ENCODE data around the gene BAZ2B.
A peak's percentile ranks its signal among the peaks of the same experiment; 100 is the strongest.
"Not testable (repeated sequence)": the region's sequence is repeated elsewhere in the genome, so short reads cannot be mapped to it uniquely, and the experiment has no call there.

BAZ2B gene

DNA sequence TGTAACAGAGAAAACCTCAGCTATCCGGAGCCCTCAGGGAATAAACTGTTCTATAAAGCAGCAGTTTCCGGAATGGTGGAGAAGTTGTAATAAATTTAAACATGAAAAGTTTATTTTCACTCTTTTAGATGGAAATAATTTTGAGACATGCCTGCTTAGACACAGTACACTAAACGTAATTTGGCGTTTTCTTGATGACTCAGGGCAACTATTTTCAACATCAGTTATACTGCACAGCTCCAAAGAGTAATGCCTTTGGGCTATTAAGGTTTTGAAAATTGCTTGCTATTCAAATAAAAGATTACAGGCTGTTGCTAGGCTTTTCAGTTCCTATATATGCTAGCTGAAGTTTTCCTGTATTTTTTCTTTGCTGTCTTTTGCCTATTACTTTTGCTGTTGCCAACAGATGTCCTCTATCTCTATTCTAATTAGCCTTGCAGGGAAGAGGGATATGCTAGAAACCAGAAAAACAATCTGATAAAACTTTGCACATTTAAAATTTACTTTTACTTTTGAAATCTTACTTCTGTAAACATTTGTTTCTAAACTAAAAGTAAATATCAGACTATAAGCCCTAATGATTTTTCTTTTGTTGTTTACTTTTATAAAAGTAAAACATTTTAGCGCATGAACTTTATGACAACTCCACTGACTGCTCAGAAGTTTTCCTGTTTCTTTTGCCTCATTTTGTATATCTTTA lies 216.5 kb downstream of the BAZ2B start:
- DNase-seq = peak; percentile 28 to 72

DNA sequence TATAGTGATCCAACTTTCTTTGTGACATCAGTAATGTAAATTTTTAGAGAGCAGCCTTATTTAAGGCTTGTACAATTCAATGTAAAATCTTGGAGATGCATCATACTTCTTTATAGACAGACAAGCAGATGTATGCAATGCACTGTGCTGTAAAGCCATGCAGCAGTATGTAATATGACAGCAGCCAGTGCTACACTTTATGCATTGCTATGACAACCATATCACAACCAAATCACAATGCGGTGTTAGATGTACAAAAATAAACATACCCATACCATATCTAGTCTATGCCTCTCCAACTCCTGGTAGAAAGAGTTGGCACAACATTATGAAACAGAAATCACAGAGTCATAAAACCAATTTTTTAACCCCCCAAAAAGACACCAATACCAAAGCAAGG lies 219.5 kb downstream of the BAZ2B start:
- DNase-seq = peak; percentile 18 to 54

DNA sequence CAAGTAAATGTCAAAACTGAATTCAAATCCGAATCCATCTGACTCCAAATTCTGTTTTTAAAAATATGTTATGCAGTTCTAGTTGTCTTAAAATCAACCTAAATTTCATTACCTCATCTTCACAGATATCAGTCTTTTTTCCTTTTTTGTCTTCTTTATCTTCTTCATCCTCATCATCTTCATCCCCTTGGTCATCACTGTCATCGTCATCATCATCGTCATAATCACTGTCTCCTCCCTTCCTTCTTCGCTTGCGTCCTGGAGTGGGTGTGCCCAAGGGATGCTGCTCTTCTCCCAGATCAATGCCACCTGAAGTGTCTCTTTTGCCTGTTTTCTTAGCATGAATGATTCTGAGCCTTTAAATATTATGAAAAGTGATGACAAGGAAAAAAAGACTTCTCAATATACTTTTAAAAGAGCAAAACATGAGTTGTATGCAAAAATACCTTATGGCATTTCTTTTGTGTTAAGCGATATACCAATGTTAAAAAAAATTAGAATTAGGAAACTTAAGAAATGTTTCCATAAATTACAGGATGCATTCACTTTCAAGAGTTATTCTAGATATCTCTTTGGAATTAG lies 233.8 kb downstream of the BAZ2B start:
- DNase-seq = no peak

DNA sequence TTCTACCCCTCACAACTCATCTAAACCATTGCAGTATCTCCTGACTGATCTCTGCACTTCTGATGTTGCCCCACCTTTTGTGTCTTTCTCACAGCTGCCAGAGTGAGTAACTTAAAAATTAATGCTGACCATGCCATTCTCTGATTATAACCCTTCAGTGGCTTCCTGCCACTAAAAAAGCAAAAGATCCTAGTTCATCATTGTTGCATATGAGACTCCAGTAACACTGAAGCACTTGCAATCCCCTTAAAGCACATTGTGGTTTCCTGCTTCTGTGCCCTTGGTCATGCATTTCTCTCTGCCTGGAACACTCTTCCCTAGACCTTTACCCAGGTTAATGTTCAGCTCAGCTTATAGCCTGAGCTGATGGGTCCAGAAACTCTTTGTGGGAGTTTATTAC lies 234.8 kb downstream of the BAZ2B start:
- DNase-seq = no peak

DNA sequence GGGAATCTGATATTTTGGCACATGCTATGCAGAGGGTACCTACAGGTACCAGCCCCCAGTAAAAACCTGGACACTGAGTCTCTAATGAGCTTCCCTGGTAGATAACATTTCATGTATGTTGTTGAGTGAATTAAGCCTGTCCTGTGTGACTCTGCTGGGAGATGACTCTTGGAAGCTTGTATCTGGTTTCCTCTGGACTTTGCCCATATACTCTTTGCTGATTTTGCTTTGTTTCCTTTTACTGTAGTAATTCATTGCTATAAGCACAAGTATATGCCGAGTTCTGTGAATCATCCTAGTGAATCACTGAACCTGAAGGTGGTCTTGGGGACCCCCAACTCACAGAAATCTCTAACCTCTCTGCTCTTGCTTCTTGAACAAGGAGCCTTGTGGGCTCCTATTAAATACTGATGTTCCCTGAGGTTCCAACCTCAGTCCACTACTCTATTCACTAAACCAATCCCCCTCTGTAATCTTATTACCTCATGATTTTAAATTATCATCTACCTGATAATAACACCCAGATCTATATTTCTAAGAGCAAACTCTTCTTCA lies 235.6 kb downstream of the BAZ2B start:
- DNase-seq = no peak

DNA sequence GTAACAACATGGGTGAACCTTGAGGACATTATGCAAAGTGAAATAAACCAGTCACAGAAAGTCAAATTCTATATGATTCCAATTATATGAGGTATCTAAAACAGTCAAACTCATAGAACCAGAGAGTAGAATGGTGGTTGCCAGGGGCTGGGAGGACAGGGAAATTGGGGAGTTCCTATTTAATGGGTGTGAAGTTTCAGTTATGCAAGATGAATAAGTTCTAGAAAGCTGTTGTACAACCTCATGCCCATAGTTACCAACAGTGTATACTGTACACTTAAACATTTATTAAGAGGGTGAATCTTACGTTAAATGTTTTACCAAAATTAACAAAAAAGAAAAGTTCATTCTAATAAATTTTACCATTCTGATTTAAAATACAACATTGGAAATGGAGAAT lies 237.2 kb downstream of the BAZ2B start:
- DNase-seq = no peak

DNA sequence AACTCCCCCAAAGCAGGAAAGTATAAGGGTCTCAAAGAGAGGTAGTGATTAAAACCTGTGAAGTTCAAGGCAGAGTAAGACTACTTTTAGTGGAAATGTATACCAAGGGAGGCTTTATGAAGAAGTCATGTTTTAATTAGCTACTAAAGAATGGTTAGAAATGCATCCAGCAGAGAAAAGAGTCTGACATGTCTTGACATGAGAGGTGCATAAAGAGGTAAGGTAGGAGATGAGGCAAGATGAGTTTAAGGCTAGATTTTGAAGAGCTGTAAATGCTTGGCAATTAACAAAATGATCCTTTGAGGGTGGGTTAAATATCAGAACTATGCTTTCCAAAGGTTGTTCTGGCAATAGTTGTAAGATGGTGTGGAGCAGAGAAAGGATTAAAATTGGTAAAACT lies 241.1 kb downstream of the BAZ2B start:
- DNase-seq = no peak

DNA sequence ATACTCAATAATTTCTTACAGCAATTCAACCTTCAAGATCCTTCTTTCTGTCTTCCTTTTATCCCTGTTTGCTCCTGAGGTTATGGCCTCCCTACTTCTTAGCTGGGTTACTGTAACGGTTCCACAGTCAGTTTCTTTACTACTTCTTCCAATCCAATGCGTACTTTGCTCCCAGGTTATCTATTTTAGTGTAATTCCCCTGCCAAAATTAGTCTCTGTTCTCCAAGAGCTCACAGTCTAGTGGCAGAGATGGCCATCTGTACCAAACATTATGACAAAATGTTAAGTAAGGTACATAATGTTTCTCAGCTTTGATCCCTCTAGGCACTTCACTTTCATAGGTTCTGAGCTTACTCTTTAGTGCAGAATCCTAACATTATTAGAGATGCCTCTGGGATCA lies 244.8 kb downstream of the BAZ2B start:
- DNase-seq = no peak

DNA sequence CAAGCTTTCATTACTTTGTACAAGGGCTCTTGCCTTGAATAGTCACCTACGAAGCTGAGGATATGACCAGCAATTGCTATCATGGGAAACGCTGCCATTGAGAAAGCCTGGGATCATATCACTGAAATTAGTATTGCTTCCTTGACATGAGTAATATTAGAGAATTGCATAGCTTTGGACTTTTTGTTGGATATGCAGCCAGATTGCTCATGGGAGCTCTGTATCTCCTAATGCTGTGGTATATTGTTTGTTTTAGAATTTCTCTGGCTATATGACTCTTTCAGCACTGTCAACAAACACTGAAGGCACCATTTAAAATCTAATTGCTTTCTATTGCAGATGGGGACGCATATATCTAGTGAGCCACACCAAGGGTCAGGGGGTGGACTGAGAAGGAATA lies 249.8 kb downstream of the BAZ2B start:
- no peak for DNase-seq

DNA sequence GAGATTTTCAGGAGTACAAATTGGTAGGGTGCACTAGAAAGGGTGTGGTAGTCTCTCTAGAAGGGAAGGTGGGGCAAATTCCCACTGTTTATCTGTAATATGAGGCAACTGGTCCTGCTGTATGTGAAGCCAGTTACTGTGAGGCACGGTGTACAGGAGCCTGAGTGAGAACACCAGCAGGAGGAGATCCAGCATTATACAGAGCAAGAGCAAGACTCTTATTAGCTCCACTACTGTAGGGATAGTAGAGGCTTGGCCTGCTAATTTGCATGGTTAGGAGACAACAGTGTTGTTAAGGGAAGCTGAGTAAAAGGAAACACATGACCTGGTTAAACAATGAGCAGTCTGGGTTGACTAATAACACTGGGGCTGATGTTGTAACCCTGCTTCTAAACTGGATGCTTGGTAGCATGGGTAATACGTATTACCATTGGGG lies 253.5 kb downstream of the BAZ2B start:
- DNase-seq = no peak

DNA sequence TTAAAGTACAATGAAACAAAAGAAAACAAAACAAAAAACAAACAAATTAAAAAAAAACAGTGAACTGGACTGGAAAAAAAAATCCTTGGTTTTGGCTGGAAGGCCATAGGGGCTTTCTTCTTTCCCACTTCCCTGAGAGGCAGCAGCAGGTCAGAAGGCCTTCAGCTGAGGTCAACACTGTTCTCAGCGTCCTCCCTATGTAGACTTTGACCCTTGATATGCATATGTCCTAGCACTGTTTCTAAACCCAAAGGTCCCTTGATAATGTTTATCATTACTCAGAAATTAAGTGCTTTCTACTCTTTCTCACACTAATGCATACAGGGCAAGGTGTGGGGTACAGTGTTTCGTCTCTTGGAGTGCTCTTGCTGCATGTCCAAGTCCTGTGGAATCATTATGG lies 254.3 kb downstream of the BAZ2B start:
- DNase-seq = no peak

DNA sequence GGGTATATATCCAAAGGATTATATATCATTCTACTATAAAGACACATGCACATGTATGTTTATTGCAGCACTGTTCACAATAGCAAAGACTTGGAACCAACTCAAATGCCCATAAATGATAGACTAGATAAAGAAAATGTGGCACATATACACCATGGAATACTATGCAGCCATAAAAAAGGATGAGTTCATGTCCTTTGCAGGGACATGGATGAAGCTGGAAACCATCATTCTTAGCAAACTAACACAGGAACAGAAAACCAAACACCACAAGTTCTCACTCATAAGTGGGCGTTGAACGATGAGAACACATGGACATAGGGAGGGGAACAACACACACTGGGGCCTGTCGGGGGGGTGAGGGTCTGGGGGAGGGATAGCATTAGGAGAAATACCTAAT lies 254.7 kb downstream of the BAZ2B start:
- not testable (repeated sequence) for DNase-seq

DNA sequence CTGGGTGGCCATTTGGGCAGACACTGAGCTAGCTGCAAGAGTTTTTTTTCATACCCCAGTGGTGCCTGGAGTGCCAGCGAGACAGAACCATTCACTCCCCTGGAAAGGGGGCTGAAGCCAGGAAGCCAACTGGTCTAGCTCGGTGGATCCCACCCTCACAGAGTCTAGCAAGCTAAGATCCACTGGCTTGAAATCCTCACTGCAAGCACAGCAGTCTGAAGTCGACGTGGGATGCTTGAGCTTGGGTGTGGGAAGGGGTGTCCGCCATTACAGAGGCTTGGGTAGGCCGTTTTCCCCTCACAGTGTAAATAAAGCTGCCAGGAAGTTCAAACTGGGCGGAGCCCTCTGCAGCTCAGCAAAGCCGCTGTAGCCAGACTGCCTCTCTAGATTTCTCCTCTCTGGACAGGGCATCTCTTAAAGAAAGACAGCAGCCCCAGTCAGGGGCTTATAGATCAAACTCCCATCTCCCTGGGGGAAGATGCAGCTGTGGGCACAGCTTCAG lies 260.2 kb downstream of the BAZ2B start:
- no peak for DNase-seq

DNA sequence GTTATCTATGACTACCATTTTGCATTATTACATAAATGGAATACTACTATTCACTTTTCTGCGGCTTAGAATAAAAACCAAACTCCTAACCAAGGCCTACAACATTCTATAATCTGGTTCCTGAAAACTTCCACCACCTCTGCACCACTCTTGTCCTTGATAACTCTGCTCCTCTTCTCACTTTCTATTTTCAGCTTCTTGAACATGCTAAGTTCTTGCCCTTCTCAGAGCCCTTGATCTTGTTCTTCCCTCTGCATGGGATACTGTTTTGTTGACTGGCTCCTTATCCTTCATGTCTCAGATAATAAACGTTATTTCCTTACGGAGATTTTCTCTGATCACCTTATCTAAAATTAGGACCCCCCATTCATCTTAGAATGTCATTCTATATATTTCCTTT lies 264.4 kb downstream of the BAZ2B start:
- no peak for DNase-seq

DNA sequence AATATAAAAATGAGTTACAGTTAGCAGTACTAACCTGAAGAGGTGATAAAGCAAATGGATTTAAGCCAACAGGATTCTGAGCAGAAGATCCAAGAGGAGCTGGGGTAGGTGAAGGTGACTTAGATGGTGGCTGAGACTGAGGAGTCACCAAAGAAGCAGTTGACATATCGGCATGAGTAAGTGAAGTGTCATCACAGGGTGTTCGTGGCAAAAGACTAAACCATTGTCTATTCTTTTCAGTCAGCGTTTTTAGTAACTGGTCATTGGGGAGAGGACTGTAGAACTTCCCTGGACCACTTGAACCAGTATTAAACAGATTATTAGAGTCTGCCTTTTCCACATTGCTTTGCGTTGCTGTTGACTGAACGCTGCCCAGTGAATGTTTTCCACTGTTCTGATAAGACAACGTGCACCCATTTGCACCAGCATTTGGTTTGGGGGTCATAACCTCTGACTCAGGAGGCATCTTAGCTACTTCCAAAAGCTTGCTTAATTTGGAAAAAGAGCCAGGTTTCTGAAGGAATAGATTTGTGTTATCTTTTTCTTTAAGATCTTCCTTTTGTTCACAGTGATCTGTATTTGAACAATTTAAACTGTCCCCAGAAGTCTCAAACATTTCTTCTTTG lies 266.6 kb downstream of the BAZ2B start:
- DNase-seq = no peak

DNA sequence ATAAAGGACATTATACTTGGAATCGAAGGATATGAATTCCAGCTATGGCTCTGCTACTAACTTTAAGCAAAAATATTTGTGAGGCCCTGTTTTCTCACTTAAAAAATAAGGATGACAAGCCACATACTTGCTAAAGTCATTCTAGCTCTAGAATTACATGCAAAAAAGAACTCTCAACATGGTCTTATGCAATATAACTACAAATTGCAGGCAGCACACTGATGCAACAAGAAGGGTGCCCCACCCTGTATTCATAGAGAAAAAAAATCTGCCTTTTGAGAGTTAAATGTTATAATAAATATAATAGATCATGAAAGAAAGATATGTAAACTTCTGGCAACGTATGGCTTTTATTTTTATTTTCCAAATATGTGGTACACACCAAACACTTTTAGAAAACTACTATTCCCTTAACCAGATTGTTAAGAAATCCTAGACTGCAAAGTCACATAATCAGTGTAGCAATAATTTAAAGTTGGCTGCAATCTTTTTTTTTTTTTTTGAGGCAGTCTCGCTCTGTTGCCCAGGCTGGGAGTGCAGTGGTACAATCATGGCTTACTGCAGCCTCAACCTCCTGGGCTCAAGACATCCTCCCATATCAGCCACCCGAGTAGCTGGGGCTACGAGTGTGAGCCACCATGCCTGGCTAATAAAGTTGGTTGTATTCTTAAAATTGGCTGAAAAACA lies 289.6 kb downstream of the BAZ2B start:
- no peak for DNase-seq

DNA sequence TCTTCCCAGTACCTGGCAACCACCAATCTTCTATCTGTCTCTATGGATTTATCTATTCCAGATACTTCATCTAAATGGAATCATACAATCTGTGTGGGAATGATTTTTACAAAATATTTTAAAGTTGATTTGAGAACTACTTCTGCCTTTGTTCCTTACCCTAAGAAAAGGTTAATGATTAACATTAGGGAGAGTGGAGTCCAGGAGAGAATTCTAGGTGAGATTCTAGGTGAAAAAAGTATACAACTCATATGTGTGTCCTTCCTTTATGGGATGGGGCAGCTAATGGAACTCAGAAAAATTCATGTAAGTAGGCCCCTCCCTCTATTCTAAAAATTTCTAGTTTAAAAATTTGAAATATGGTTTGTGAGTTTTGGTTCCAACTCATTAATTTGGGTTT lies 293.9 kb downstream of the BAZ2B start:
- DNase-seq = no peak

DNA sequence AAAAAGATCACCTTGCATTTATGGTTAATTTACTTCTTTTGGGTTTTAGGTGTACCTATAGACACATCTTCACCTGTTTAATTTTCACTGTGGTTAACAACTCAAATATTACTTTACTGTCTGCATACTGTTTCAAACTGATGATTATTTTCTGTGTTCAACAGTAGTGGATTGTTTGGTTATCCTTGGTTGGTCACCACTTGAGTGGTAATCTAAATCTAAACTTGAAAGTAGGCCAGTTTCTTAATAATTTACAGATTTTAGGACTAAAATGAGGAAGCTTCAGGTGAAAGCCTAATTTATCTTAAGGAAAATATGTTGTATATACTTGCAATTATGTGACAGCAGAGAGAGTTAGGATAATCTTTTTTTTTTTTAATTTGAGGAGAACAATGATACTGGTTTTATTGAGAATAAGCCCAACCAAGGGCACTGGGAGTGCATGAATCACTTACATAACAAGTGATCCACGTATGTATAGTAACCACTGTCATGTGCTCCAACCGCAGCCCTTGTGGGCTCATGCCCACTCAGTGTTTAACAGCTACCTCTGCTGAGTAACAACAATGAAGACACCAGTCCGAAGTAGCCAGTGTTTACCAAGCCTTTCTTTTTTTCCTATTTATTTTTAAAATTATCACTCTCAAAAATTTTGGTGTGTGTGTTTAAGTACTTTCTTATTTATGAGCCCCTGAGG lies 298.8 kb downstream of the BAZ2B start:
- DNase-seq = peak in 1 of 2 experiments; percentile 12

DNA sequence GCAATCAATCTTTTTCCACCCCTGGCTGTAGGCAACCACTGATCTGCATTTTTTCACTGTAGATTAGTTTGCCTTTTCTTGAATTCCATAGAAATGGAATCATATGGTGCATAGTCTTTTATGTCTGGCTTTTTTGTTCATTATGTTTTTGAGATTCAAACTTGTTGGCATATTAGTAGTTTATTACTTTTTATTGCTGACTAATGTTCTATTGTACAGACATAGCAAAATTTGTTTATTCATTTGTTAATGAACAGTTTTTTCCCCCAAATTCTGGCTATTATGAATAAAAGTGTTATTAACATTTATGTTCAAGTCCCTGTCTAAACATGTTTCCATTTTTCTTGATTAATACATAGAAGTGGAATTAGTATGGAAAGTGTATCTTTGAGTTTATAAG lies 308.4 kb downstream of the BAZ2B start:
- no peak for DNase-seq

DNA sequence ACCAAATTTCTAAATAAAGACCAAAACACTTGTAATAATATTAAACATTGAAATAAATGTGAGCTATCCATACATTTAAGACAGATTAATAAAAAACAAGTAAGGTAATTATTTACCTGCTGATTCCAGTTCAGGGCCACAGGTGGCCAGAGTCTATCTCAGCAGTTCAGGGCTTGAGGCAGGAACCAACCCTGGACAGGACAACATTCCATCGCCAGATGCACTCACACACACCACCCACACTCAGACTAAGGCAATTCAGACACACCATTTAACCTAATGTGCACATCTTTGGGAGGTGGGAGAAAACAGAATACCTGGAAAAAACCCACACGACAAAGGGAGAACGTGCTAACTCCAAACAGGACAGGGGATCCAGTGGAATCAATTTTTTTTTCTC lies 315.8 kb downstream of the BAZ2B start:
- no peak for DNase-seq

DNA sequence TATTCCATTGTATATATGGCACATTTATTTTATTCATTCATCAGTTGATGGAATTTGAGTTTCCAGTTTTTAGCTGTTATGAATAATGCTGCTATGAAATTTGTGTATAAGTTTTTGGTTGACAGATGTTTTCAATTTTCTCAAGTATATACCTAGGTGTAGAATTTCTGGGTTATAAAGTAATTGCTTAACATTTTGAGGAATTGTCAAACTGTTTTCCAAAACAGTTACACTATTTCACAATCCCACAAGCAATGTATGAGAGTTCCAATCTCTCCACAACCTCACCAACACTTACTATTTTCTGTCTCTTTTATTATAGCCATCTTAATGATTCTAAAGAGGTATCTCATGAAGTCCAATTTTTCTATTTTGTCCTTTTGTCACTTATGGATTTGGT lies 317.4 kb downstream of the BAZ2B start:
- no peak for DNase-seq

DNA sequence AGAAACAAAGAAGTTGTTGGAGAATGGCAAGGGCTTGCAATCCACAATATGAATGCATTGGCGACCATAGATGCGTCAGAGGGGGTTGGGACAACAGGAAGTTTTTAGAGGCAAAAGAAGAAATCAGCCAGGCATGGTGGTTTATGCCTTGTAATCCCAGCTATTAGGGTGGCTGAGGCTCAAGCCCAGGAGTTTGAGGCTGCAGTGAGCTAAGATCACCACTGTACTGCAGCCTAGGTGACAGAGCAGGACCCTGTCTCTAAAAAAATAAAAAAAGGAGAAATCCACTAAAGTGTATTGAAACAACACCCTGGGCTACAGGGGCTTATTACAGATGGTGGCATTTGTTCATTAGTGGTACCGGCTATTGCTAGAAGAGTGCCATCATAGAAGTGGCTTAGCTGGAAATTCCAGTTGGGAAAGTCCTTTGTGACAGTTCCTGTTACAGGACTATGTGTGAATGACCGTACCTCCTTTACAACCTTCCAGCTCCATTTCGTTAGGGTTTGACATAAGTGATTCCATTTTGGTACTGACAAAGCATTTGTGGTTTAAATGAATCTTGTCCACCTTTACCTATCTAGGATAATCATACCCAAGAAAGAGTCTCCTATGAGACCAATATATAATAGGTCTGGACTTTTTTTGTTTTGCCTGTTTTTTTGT lies 319.2 kb downstream of the BAZ2B start:
- DNase-seq = no peak

All from NCI-H2081 (cell line).